Mucosa of stomach (tissue), 1 donor: ENCODE measurements around the gene TASP1.
"Not testable (repeated sequence)": the region's sequence is repeated elsewhere in the genome, so short reads cannot be mapped to it uniquely, and the experiment has no call there.

Experiments
- H3K27me3 ChIP-seq: one replicate; pipeline ENCODE4 v1.7.0; 2013; ENCODE audit warnings: mild to moderate bottlenecking, low read length; ENCODE audit not compliant: control insufficient read depth, insufficient read depth
- H3K36me3 ChIP-seq: one replicate; pipeline ENCODE4 v1.7.0; 2013; ENCODE audit warnings: low read length; ENCODE audit not compliant: control insufficient read depth, insufficient read depth
- H3K4me1 ChIP-seq: one replicate; pipeline ENCODE4 v1.7.0; 2013; ENCODE audit warnings: mild to moderate bottlenecking, low read length; ENCODE audit not compliant: control insufficient read depth, insufficient read depth
- H3K4me3 ChIP-seq: one replicate; pipeline ENCODE4 v1.7.0; 2013; ENCODE audit warnings: low read length
- H3K9ac ChIP-seq: one replicate; pipeline ENCODE4 v1.7.0; 2013; ENCODE audit warnings: mild to moderate bottlenecking, low read length, moderate library complexity
- H3K9me3 ChIP-seq: one replicate; pipeline ENCODE4 v1.7.0; 2013; ENCODE audit warnings: mild to moderate bottlenecking, low read length, moderate library complexity; ENCODE audit not compliant: control insufficient read depth
- donor health status: Pancreatic carcinoma.

The TASP1 gene

DNA sequence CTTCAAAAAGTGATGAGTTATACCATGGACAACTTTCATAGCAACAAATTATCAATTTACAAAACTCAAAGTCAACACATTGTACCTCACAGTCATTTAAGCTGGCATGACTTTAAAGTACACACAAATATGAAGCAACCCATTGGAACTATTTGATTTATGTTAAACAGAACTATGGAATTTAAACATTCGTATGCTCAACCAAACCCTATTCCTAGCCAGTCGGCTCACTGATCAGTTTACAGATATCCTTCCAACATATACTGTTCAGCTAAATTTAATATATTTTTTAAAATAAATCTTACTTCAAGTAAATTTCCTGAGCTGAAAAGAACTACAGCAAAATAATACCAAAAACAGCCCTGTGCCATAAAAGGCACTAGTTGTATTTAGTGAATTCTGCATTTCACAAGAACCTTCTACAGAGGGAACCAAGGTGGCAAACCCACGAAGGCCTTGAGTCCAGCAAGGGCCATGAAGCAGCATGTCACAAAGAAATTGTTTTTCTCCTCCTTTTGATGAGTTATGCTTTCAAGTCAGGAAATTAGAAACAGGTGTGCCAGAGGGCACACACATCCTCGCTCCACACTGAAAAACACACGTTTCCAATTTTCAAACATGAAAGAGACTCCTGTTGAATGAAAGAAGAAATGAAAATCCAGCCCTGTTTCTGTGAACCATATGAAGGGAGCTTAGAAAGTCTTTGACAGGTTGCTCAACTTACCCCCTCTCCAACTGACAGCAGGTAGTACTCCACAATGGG lies 122.8 kb downstream of the TASP1 start:
- H3K4me1 ChIP-seq, result no peaks in the 10 kb centered on the region
- H3K4me3 ChIP-seq, result no peak overlapping the region
- H3K9ac ChIP-seq, result no peak overlapping the region
- H3K36me3 ChIP-seq, result no peaks in the 10 kb centered on the region
- no peaks in the 10 kb centered on the region for H3K27me3 ChIP-seq
- H3K9me3 ChIP-seq, result no peaks in the 10 kb centered on the region

DNA sequence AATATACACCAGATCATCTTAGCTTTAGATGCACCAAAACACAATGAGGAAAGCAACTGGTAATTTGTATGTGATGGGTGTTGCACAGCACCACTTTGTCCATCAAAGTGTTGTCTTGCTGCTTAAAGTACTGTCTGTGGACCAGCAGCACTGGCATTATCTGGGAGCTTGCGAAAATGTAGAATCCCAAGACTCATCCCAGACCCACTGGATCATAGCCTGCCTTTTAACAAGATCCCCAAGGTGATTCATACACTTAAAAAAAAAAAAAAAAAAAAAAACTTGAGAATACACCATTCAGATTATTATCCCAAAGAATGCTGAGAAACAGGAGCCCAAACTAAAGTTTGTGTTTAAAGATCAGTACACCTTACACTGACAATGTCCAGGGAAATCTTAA lies 123.4 kb downstream of the TASP1 start:
- Histone ChIP-seq H3K4me3 (no peak overlapping the region), H3K36me3 (no peaks in the 10 kb centered on the region), H3K4me1 (no peaks in the 10 kb centered on the region), H3K9ac (no peak overlapping the region), H3K9me3 (no peaks in the 10 kb centered on the region), H3K27me3 (no peaks in the 10 kb centered on the region)

DNA sequence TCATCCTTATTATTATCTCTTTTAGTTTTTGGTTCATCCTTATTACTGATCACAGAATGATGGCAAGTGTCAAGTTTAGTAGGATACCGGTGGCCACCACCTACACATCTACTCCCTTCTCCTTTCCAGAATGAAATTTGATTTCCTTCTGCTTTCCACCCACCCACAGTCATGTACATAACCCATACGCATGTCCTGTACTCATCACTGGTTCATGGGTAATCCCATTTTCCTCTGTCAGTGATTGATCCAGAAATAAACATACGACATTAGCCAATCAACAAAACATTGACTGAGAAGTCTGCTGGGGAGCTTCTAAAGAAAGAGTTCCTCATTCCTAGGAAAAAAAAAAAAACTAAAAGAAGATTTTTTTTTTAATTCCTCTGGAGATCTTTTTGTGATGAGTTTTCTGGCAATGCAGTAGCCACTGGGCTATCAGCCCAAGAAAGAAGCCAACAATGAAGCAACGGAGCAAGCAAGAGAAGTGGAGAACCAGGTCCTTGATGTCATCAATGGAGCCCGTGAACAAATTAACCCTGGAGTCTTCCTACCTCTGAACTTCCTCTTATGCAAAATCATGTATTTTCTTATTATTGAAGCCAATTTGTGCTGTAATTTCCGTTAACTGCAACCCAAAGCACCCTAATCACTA lies 127.8 kb downstream of the TASP1 start:
- Histone ChIP-seq H3K4me3 (no peak overlapping the region), H3K9me3 (no peaks in the 10 kb centered on the region), H3K9ac (no peak overlapping the region), H3K36me3 (no peaks in the 10 kb centered on the region), H3K4me1 (no peaks in the 10 kb centered on the region), H3K27me3 (no peaks in the 10 kb centered on the region)

DNA sequence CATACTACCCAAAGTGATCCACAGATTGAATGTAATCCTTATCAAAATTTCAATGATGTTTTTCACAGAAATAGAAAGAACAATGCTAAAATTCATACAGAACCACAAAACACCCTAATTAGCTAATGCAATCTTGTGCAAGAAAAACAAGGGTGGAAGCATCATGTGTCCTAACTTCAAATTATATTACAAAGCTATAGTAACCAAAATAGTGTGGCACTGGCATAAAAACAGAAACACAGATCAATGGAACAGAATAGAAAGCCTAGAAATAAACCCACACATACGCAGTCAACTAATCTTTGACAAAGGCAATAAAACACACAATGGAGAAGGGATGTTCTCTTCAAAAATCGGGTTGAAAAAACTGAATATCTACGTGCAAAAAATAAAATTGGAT lies 131.1 kb downstream of the TASP1 start:
- no peaks in the 10 kb centered on the region for H3K36me3 ChIP-seq
- H3K9ac ChIP-seq, result no peak overlapping the region
- H3K4me1 ChIP-seq, result no peaks in the 10 kb centered on the region
- no peak overlapping the region for H3K4me3 ChIP-seq
- H3K27me3 ChIP-seq, result no peaks in the 10 kb centered on the region
- no peaks in the 10 kb centered on the region for H3K9me3 ChIP-seq

DNA sequence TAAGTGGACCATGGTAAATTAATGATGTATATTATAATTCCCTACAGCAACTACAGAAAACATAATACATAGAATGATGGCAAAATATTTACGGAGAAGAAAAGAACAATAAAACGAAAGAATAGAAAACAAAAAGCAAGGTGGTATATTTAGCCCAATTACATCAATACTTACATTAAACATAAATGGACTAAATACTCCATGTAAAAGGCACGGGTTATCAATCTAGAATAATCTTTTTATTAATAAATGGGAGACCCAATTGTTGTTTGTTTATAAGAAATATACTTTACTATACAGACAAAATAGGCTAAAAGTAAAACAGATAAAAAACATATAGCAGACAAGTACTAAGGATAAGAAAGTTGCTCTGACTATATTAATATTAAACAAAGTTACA lies 137.2 kb downstream of the TASP1 start:
- no peaks in the 10 kb centered on the region for H3K4me1 ChIP-seq
- no peak overlapping the region for H3K9ac ChIP-seq
- H3K4me3 ChIP-seq, result no peak overlapping the region
- H3K27me3 ChIP-seq, result no peaks in the 10 kb centered on the region
- no peaks in the 10 kb centered on the region for H3K9me3 ChIP-seq
- no peaks in the 10 kb centered on the region for H3K36me3 ChIP-seq

DNA sequence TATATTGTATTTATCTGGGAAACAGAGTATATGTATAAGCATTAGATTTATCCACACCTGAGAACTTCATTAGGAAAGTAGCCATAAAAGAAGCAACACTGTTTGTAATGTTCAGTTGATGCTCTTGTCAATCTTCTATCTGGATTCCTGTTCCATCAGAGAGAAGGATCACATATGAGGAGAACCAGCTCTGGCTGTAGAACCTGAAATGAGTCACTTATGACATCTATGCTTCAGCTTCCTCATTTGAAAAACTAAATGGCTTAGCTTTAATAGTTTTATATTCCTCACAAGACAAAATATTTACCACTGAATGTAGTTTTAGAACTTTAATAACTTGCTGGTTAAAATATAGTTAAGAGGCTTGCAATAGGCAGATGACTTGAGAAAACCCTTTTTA lies 144.7 kb downstream of the TASP1 start:
- no peaks in the 10 kb centered on the region for H3K4me1 ChIP-seq
- H3K9me3 ChIP-seq, result no peaks in the 10 kb centered on the region
- no peak overlapping the region for H3K9ac ChIP-seq
- H3K27me3 ChIP-seq, result no peaks in the 10 kb centered on the region
- H3K4me3 ChIP-seq, result no peak overlapping the region
- H3K36me3 ChIP-seq, result no peaks in the 10 kb centered on the region

DNA sequence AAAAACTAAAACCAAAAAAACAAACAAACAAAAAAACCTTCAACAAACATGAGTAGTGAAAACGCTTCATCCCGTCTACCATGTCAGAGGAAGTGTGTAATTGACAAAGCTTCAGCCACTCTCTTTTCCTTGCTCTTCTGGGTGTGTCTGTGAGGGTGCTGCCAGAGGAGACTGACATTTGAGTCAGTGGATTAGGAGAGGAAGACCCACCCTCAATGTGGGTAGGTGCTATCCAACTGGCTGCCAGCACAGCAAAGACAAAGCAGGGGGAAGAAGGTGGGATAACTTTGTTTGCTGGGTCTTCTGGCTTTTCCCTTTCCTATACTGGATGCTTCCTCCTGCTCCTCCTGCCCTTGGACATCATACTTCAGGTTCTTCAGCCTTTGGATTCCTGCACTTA lies 145.6 kb downstream of the TASP1 start:
- H3K36me3 ChIP-seq, result no peaks in the 10 kb centered on the region
- no peak overlapping the region for H3K9ac ChIP-seq
- H3K9me3 ChIP-seq, result no peaks in the 10 kb centered on the region
- no peaks in the 10 kb centered on the region for H3K27me3 ChIP-seq
- H3K4me1 ChIP-seq, result no peaks in the 10 kb centered on the region
- no peak overlapping the region for H3K4me3 ChIP-seq

DNA sequence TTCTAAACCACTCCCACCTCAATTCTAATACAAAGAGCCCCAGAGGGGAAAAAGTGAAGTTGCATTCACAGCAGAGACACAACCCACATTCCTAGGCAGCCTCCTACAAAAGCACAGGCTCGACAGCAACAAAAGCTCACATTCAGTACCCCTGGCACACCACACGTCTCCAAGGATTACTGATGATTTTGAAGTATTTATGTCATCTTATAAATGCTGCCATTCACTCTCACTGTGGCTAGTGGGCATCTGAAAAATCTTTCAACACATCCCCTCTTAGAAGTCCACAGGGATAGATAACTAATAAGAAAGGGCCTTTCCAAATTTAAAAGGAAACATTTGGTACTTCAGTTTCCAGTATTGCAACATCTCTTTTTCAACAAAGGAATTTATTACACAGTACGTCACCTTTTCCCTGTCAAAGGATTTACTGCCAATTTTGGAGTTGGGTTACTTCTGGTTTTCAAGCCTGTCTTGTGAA lies 146.7 kb downstream of the TASP1 start:
- H3K9me3 ChIP-seq, result no peaks in the 10 kb centered on the region
- H3K4me1 ChIP-seq, result no peaks in the 10 kb centered on the region
- H3K9ac ChIP-seq, result no peak overlapping the region
- H3K27me3 ChIP-seq, result no peaks in the 10 kb centered on the region
- no peaks in the 10 kb centered on the region for H3K36me3 ChIP-seq
- H3K4me3 ChIP-seq, result no peak overlapping the region

DNA sequence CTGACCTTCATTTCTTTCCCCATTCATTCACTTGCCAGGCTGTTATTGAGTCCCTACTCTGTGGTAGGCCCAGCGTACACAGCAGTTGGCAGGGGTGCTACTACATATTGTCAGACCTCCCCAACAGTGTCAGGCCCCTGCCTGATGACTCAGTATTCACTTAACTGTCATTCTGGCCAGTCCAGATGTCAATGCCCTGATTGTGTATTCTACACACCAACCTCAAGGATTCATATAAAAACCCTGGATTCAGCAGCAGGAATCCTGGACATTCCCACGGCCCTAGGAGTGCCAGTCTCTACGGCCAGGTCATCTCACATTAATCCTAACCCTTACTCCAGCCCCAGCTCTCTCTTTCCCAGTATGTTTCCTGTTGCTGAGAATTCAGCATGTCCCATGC lies 151.5 kb downstream of the TASP1 start:
- H3K9me3 ChIP-seq, result no peaks in the 10 kb centered on the region
- H3K4me3 ChIP-seq, result no peak overlapping the region
- no peaks in the 10 kb centered on the region for H3K36me3 ChIP-seq
- H3K4me1 ChIP-seq, result no peaks in the 10 kb centered on the region
- no peaks in the 10 kb centered on the region for H3K27me3 ChIP-seq
- H3K9ac ChIP-seq, result no peak overlapping the region

DNA sequence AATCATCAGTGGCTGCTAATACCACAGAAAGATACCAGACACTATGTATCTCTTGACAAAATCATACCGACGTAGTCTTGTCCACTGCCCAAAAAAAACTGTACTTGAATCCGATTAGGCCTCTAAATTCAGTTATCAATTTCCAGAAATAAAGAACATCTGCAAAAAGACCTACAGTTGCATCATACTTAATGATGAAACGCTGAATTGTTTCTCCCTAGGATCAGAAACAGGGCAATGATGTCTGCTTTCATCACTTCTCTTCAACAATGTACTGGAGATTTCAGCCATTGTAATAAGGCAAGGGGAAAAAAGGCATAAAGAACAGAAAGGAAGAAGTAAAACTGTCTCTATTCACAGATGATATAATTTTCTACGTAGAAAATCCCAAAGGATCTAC lies 152.0 kb downstream of the TASP1 start:
- Histone ChIP-seq H3K4me1 (no peaks in the 10 kb centered on the region), H3K9ac (no peak overlapping the region), H3K4me3 (no peak overlapping the region), H3K36me3 (no peaks in the 10 kb centered on the region), H3K9me3 (no peaks in the 10 kb centered on the region), H3K27me3 (no peaks in the 10 kb centered on the region)

DNA sequence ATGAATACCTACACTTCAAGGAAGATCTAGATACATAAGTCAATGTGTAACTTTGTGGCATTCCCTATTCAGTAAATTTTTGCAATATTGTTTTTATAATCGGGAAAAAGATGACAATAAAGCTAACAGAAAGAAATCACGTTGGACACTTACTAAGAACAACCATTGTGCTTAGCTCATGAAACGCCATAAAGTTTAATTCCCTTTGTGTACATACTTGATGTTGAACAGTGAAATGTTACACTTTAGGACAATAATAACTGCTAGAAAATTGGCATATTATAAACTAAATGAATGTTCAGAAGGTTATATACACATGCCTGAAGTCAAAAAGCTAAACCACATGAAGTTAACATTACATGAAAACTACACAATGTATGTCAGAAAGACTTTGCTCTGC lies 153.2 kb downstream of the TASP1 start:
- Histone ChIP-seq H3K9ac (no peak overlapping the region), H3K4me3 (no peak overlapping the region), H3K27me3 (no peaks in the 10 kb centered on the region), H3K9me3 (no peaks in the 10 kb centered on the region), H3K4me1 (no peaks in the 10 kb centered on the region), H3K36me3 (no peaks in the 10 kb centered on the region)

DNA sequence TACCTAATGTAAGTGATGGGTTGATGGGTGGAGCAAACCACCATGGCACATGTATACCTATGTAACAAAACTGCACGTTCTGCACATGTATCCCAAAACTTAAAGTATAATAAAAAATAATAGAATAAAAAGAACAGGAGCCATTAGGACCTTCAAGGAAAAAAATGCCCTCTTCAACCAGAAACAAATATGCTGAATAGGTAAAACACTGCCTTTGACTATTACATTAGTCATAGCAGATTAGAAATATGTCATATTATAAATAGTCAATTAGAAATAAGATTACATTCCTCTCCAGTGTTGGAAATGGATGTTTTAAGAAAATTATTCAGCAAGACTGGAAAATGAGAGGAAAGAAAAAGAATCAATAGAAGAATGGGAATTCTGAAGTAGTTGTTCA lies 153.7 kb downstream of the TASP1 start:
- not testable (repeated sequence) for H3K9me3 ChIP-seq

More for the DNA sequence above, 153.7 kb downstream of the TASP1 start:
- not testable (repeated sequence) for H3K4me1 ChIP-seq, H3K36me3 ChIP-seq, H3K4me3 ChIP-seq, H3K9ac ChIP-seq, H3K27me3 ChIP-seq
